H1 (cell line): ENCODE results near the gene PRR5. TPM values are rescaled to one million over a fixed set of nuclear protein-coding genes. Genes with fewer than 3 reads are reported as not detected.
A peak's percentile ranks its signal among the peaks of the same experiment; 100 is the strongest.

Experiments used
- CTCF ChIA-PET: fragments of 300-600 bp; sonication (Branson Sonifier 250); formaldehyde crosslinking; loops from one replicate; lab custom pipeline; 2021; ENCODE audit not compliant: partially characterized antibody; lab: Charles Lee
- POLR2A ChIA-PET: fragments of 300-600 bp; sonication (Branson Sonifier 250); formaldehyde crosslinking; loops from one replicate; lab custom pipeline; 2021; ENCODE audit warnings: inconsistent platforms; ENCODE audit not compliant: partially characterized antibody; lab: Charles Lee
- DNase-seq, 2 experiments: peaks; one replicate each; pipeline versions ENCODE4 v3.0.0 to v3.0.0-alpha.2; 2010 to 2022; ENCODE audit warnings: low spot score in 2 of 2, low read depth in 1 of 2, mixed read lengths in 1 of 2
- FAIRE-seq: peaks from 2 replicates; lab custom pipeline; 2011; peaks lifted over from hg19 to GRCh38; lab: Jason Lieb, UNC
- H2AFZ ChIP-seq: 2 replicates; pipeline ENCODE4 v1.8.1; 2012; ENCODE audit warnings: low read length, inconsistent platforms
- H2AK5ac ChIP-seq: 2 replicates; pipeline ENCODE4 v1.6.1; 2013; ENCODE audit warnings: low read depth, low read length
- H2BK120ac ChIP-seq: replicated peaks from 2 replicates; pipeline ENCODE3; 2013; ENCODE audit warnings: low read depth, low read length, inconsistent platforms
- H2BK12ac ChIP-seq: 2 replicates; pipeline ENCODE4 v1.6.1; 2013; ENCODE audit warnings: low read depth, low read length
- H2BK15ac ChIP-seq: 2 replicates; pipeline ENCODE4 v1.6.1; 2013; ENCODE audit warnings: low read length
- H2BK20ac ChIP-seq: 2 replicates; pipeline ENCODE4 v1.6.1; 2013; ENCODE audit warnings: low read length
- H2BK5ac ChIP-seq: 2 replicates; pipeline ENCODE4 v1.6.1; 2013; ENCODE audit warnings: low read depth, low read length
- H3K14ac ChIP-seq: 2 replicates; pipeline ENCODE4 v1.6.1; 2013; ENCODE audit warnings: inconsistent platforms; ENCODE audit not compliant: insufficient read length
- H3K18ac ChIP-seq: 2 replicates; pipeline ENCODE4 v1.6.1; 2013; ENCODE audit warnings: low read length; ENCODE audit errors: extremely low read depth
- H3K23ac ChIP-seq: 2 replicates; pipeline ENCODE4 v1.6.1; 2013; ENCODE audit warnings: inconsistent platforms; ENCODE audit not compliant: insufficient read length
- H3K23me2 ChIP-seq: 2 replicates; pipeline ENCODE4 v1.6.1; 2013; ENCODE audit warnings: low read depth, low read length
- H3K27ac ChIP-seq: 2 replicates; pipeline ENCODE4 v1.6.1; 2011; ENCODE audit warnings: low read depth, low read length, inconsistent platforms
- H3K27me3 ChIP-seq, 4 experiments: replicated peaks in 1 of 4; 1 replicate in 1 of 4; 2 replicates in 3 of 4; pipeline versions ENCODE4 v1.6.1 to v1.8.1; 2011 to 2013; ENCODE audit warnings: low read length in 3 of 4, mild to moderate bottlenecking in 3 of 4, inconsistent platforms in 2 of 4, mixed read lengths in 2 of 4, moderate library complexity in 1 of 4; ENCODE audit not compliant: control insufficient read depth in 3 of 4, insufficient read depth in 3 of 4; ENCODE audit errors: extremely low read depth in 1 of 4
- H3K36me3 ChIP-seq, 4 experiments: 2 replicates each; pipeline versions ENCODE4 v1.6.1 to v1.8.1; 2011 to 2013; ENCODE audit warnings: mild to moderate bottlenecking in 4 of 4, low read length in 3 of 4, moderate library complexity in 2 of 4, control low read depth in 1 of 4, inconsistent platforms in 1 of 4; ENCODE audit not compliant: insufficient read depth in 4 of 4, control insufficient read depth in 2 of 4
- H3K4ac ChIP-seq: replicated peaks from 2 replicates; pipeline ENCODE3; 2013; ENCODE audit warnings: low read length, low read depth, mixed read lengths, inconsistent platforms; ENCODE audit not compliant: insufficient read length
- H3K4me1 ChIP-seq, 4 experiments: replicated peaks in 1 of 4; 1 replicate in 1 of 4; 2 replicates in 3 of 4; pipeline versions ENCODE4 v1.6.1 to v1.8.1; 2011 to 2013; ENCODE audit warnings: low read length in 3 of 4, inconsistent platforms in 2 of 4, mixed read lengths in 1 of 4; ENCODE audit not compliant: insufficient read depth in 4 of 4, control insufficient read depth in 3 of 4
- H3K4me2 ChIP-seq, 2 experiments: 2 replicates each; pipeline versions ENCODE4 v1.6.1 to v1.8.1; 2011 to 2013; ENCODE audit warnings: low read depth in 2 of 2, low read length in 2 of 2, control low read depth in 1 of 2, inconsistent platforms in 1 of 2, mild to moderate bottlenecking in 1 of 2; ENCODE audit not compliant: insufficient read depth in 1 of 2
- H3K4me3 ChIP-seq, 4 experiments: fragments of 200-600, 300-600 bp in 1 of 4; sonication (generic), shearing (Covaris generic), sonication (Bioruptor Twin) in 1 of 4; 2 replicates each; pipeline versions ENCODE4 v1.5.1 to v1.8.1; 2011 to 2016; ENCODE audit warnings: low read length in 4 of 4, low read depth in 3 of 4, control low read depth in 2 of 4, inconsistent platforms in 2 of 4, mild to moderate bottlenecking in 2 of 4, mixed read lengths in 1 of 4, moderate library complexity in 1 of 4; ENCODE audit not compliant: insufficient read depth in 2 of 4; ENCODE audit errors: extremely low read depth in 1 of 4
- H3K56ac ChIP-seq: replicated peaks from 2 replicates; pipeline ENCODE3; 2013; ENCODE audit warnings: low read depth, mild to moderate bottlenecking, mixed read lengths, low read length, inconsistent platforms; ENCODE audit not compliant: insufficient read length
- H3K79me1 ChIP-seq: 2 replicates; pipeline ENCODE4 v1.6.1; 2013; ENCODE audit warnings: low read depth, low read length, control low read depth
- H3K79me2 ChIP-seq, 2 experiments: 2 replicates each; pipeline versions ENCODE4 v1.6.1 to v1.8.1; 2012 to 2013; ENCODE audit warnings: low read length in 2 of 2, mild to moderate bottlenecking in 2 of 2, inconsistent platforms in 1 of 2; ENCODE audit not compliant: insufficient read depth in 2 of 2, control insufficient read depth in 1 of 2
- H3K9ac ChIP-seq, 4 experiments: replicated peaks in 1 of 4; 1 replicate in 1 of 4; 2 replicates in 3 of 4; pipeline versions ENCODE4 v1.6.1 to v1.8.1; 2011 to 2013; ENCODE audit warnings: low read depth in 3 of 4, low read length in 3 of 4, control low read depth in 2 of 4, mild to moderate bottlenecking in 2 of 4, moderate library complexity in 2 of 4, inconsistent platforms in 1 of 4; ENCODE audit errors: extremely low read depth in 1 of 4
- H3K9me3 ChIP-seq, 2 experiments: 2 replicates each; pipeline versions ENCODE4 v1.6.1 to v1.8.1; 2012 to 2013; ENCODE audit warnings: mild to moderate bottlenecking in 2 of 2, moderate library complexity in 2 of 2, control low read depth in 1 of 2, inconsistent platforms in 1 of 2, low read depth in 1 of 2, low read length in 1 of 2, mixed read lengths in 1 of 2; ENCODE audit not compliant: insufficient read depth in 2 of 2
- H4K20me1 ChIP-seq, 2 experiments: replicated peaks in 1 of 2; 2 replicates each; pipeline versions ENCODE3 to v1.8.1; 2011 to 2013; ENCODE audit warnings: inconsistent platforms in 2 of 2, low read length in 2 of 2, mild to moderate bottlenecking in 1 of 2; ENCODE audit not compliant: insufficient read depth in 2 of 2, control insufficient read depth in 1 of 2
- H4K5ac ChIP-seq: 2 replicates; pipeline ENCODE4 v1.6.1; 2013; ENCODE audit warnings: low read length, low read depth, mixed read lengths, inconsistent platforms; ENCODE audit not compliant: insufficient read length
- H4K8ac ChIP-seq: 2 replicates; pipeline ENCODE4 v1.8.0; 2013; ENCODE audit warnings: mild to moderate bottlenecking, moderate library complexity, low read length, inconsistent platforms; ENCODE audit not compliant: insufficient read depth; ENCODE audit errors: extremely low read depth
- H4K91ac ChIP-seq: replicated peaks from 2 replicates; pipeline ENCODE3; 2013; ENCODE audit warnings: low read length, mixed read lengths, inconsistent platforms; ENCODE audit not compliant: insufficient read length
- CREB1 ChIP-seq: IDR thresholded peaks from 2 replicates; pipeline ENCODE4 v1.6.1; 2012; ENCODE audit warnings: inconsistent platforms
- SP1 ChIP-seq: IDR thresholded peaks from 2 replicates; pipeline ENCODE4 v1.6.1; 2011; ENCODE audit warnings: low read depth, low read length
- TBP ChIP-seq: IDR thresholded peaks from 2 replicates; pipeline ENCODE4 v1.6.1; 2011; ENCODE audit warnings: low read depth, low read length, improper control_type of control experiment
- WGBS, 2 experiments: shearing (Covaris generic) in 1 of 2; methylation state at CpG; one replicate each; pipeline versions ENCODE4 v1.1.6 to v1.1.7; 2013 to 2015; ENCODE audit warnings: low lambda C conversion rate in 2 of 2, mixed read lengths in 2 of 2, inconsistent platforms in 1 of 2, low coverage in 1 of 2, missing lambda C conversion rate in 1 of 2; ENCODE audit not compliant: insufficient replicate concordance in 2 of 2, insufficient coverage in 1 of 2, insufficient read length in 1 of 2; ENCODE audit errors: extremely low coverage in 1 of 2, missing lambda C conversion rate in 1 of 2; 5-methylcytosine and 5-hydroxymethylcytosine counted together
- polyA plus RNA-seq, 7 experiments: library from polyadenylated mRNA; depleted of rRNA in 3 of 7; stranded (reverse) in 5 of 7; unstranded in 2 of 7; fragments of >200 nt in 5 of 7; fragments of 200-250 nt in 2 of 7; gene quantifications; 1 replicate in 5 of 7; 2 replicates in 1 of 7; 4 replicates in 1 of 7; pipeline versions ENCODE4 v1.2.1 to v1.2.3, GENCODE V29; 2011 to 2013; ENCODE audit warnings: missing spikeins in 2 of 7, mixed read lengths in 2 of 7
- total RNA-seq: library from RNA; stranded (reverse); fragmentation: NEBNext Ultra II Directional; extraction: Animal tissue kit (Norgen Biotek cat#: 25700); gene quantifications from 2 replicates; pipeline ENCODE4 v1.2.1, GENCODE V29; 2021
- TF ChIP-seq, protein P1 (sequence below): IDR thresholded peaks from 2 replicates; pipeline ENCODE4 v1.6.1; 2012; ENCODE audit warnings: inconsistent platforms

PRR5 gene
- total and polyA plus RNA-seq, 2 of the 8 experiments (the other 6 are each of a cell fraction or from before 2014, with no cell fraction given) = 16.5 to 25.7 TPM

DNA sequence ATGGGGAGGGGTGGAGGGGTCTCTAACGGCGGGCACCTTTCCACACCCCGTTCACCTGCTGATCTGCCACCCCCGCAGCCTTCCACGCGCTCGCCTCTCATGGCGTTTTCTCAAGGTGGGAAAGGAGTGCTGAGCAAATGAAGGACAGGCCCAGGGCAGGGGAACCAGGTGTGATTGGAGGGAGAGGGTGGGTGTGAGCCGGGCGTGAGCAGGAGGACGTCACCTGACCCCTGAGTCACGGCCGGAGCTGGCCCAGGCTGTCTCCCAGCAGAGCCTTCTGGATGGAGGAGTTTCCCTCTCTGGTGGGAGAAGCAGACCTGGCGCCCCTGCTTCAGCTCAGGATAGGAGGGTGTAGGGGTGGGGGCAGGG, 36.3 kb downstream of the PRR5 start:
- Histone ChIP-seq H2BK20ac (no peak overlapping the region), H2BK15ac (0 out of 2 replicates have a peak overlapping the region, but pooled peaks have one; percentile 83), H2AK5ac (no peak overlapping the region), H3K4me3 (no peak overlapping the region), H3K9ac (no peak overlapping the region), H3K4ac (no peak overlapping the region), H2BK120ac (no peak overlapping the region), H3K27ac (no peak overlapping the region), H3K27me3 (no peaks in the 10 kb centered on the region; a peak in 1 of 7 replicates), H3K56ac (no peak overlapping the region), H3K9me3 (no peaks in the 10 kb centered on the region), H3K14ac (no peak overlapping the region), H3K23me2 (no peaks in the 10 kb centered on the region), H4K5ac (no peak overlapping the region), H3K79me1 (no peaks in the 10 kb centered on the region), H3K36me3 (no peaks in the 10 kb centered on the region), H2BK12ac (no peak overlapping the region; the same call in 1 of the 2 replicates), H3K4me2 (peak overlapping the region in 1 of 2 experiments; percentile 6; a peak in 1 of 4 replicates), H2BK5ac (no peak overlapping the region), H3K23ac (no peak overlapping the region), H4K8ac (peak overlapping the region; percentile 45; the same call in 1 of the 2 replicates), H4K91ac (no peak overlapping the region), H3K18ac (no peak overlapping the region), H3K79me2 (no peaks in the 10 kb centered on the region), H2AFZ (no peak overlapping the region), H4K20me1 (peaks cover 0 to 8% of the 10 kb centered on the region in 2 experiments), H3K4me1 (peaks cover 0 to 17% (median 12%) of the 10 kb centered on the region in 4 experiments; a peak in 5 of 7 replicates)
- DNase-seq (peak in 1 of 2 experiments; percentile 54), FAIRE-seq (no peak)
- ChIA-PET POLR2A (interaction anchor here (0.6 to 1.3 kb wide), 5 partner anchors 32 to 1128 kb away, joined by 3 read pairs; no protein-coding TSS in a partner anchor), CTCF (interaction anchor here (0.8 to 9.3 kb wide), 5 partner anchors 9 to 53 kb away, joined by 3 to 102 read pairs (median 3); no protein-coding TSS in a partner anchor)
- WGBS, 2 experiments = 64% methylated on average over 14 of the region's 14 CpGs; no CpG with 5 or more reads in 1 of the 2 experiments
- TF ChIP-seq, protein P1, sequence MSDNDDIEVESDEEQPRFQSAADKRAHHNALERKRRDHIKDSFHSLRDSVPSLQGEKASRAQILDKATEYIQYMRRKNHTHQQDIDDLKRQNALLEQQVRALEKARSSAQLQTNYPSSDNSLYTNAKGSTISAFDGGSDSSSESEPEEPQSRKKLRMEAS = 0 out of 2 replicates have a peak, but pooled peaks have one; percentile 4
- TF ChIP-seq TBP = no peak
- TF ChIP-seq CREB1 = no peak
- no peak for TF ChIP-seq SP1
